HFF-Myc (cell line): Measurements from ENCODE around the gene COL4A4.
"Not testable (repeated sequence)": the region's sequence is repeated elsewhere in the genome, so short reads cannot be mapped to it uniquely, and the experiment has no call there.

Experiments used
- DNase-seq: peaks from one replicate; pipeline ENCODE4 v3.0.0-alpha.2; 2011; ENCODE audit warnings: low read depth; ENCODE audit errors: extremely low read depth
- H3K4me3 ChIP-seq: replicated peaks from 2 replicates; pipeline ENCODE4 v1.5.1; 2011; ENCODE audit warnings: low read depth, mild to moderate bottlenecking, control low read depth, low read length
- TF ChIP-seq, protein P1 (sequence below): IDR thresholded peaks from 2 replicates; pipeline ENCODE4 v1.5.1; 2012; ENCODE audit warnings: mild to moderate bottlenecking, low read depth, low read length, control low read depth; ENCODE audit errors: missing control alignments

Gene COL4A4

DNA sequence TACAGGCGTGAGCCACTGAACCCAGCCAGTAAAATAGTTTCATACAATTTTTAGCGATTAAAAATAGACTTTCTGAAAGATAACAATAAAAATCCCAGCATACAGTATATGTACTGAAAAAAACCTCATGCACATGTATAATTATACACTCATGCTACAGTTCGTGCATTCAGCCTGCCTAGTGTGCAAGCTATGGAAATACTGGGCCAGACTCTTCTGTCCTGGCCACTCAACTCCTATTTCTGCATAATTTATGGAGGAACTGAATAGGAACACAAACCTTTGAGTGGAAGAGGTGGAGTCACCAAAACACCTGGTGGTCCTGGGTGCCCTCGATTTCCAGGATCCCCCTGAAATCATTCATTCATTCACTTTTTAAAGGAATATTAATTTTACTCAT lies 64.7 kb downstream of the COL4A4 start:
- TF ChIP-seq, protein P1, sequence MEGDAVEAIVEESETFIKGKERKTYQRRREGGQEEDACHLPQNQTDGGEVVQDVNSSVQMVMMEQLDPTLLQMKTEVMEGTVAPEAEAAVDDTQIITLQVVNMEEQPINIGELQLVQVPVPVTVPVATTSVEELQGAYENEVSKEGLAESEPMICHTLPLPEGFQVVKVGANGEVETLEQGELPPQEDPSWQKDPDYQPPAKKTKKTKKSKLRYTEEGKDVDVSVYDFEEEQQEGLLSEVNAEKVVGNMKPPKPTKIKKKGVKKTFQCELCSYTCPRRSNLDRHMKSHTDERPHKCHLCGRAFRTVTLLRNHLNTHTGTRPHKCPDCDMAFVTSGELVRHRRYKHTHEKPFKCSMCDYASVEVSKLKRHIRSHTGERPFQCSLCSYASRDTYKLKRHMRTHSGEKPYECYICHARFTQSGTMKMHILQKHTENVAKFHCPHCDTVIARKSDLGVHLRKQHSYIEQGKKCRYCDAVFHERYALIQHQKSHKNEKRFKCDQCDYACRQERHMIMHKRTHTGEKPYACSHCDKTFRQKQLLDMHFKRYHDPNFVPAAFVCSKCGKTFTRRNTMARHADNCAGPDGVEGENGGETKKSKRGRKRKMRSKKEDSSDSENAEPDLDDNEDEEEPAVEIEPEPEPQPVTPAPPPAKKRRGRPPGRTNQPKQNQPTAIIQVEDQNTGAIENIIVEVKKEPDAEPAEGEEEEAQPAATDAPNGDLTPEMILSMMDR: no peak

DNA sequence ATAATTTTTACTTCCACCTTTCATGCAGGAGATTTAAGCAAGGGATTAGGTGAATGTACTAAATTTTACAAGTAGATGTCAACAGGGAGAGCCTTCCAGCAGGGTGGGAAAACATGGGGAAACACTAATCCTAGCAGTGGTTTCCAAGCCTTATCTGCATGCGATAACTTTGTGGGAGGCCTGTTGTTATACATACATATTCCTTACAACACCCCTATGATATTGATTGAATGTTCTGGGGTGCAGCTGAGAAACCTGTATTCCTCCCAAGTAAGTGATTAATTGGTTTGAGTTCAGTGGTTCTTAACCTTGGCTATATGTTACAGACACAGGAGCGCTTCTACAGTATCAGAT lies 65.9 kb downstream of the COL4A4 start:
- H3K4me3 ChIP-seq: no peak overlapping the region
- TF ChIP-seq, protein P1: no peak
- DNase-seq: no peak

More for the DNA sequence above, 64.7 kb downstream of the COL4A4 start:
- DNase-seq: no peak
- H3K4me3 ChIP-seq: no peak overlapping the region

DNA sequence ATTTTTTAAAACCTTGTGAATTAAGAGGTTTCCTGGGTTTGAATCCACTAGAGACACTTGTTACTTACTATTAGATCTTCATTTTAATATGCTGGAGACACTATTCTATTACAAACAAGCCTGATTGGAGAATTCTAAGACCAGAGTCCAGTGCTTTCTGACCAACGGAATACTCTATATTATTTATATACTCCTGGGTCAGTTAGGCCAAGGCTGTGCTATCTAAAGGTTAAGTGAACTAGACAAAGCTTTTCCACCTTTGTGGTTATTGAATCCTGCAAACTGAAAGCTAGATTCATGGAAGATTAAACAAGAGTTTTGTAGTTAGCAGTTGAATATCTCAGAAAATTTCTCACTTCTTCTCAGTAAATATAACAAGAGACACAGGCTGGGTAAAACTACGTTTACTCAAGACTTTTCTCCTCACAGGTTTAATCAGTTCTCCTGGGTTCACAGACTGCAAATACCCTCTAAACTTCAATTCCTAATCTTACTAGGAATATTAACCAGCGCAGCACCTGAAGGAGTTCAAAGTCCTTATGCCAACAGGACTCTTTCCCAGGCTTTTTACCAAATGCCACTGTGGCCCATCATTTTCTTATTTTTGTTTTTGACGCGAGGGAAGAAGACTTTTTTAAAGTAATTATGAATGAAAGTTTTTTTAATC lies 66.4 kb downstream of the COL4A4 start:
- H3K4me3 ChIP-seq: no peak overlapping the region
- TF ChIP-seq, protein P1: no peak
- DNase-seq: no peak

DNA sequence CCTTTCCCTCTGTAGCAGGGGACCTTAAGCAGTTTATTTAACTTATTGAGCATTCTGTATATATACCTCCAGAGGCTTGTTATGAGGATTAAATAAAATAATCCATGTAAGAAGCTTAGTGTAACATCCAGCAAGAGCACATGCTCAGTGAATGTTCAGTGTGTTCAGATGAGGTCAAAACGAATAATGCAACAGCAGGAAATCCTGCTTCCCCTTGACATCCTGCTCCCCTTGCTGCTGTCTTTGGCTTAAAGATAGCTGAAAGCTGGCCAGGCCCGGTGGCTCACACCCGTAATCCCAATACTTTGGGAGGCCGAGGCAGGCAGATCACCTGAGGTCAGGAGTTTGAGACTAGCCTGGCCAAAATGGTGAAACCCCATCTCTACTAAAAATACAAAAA lies 68.7 kb downstream of the COL4A4 start:
- DNase-seq: no peak
- TF ChIP-seq, protein P1: no peak
- H3K4me3 ChIP-seq: no peak overlapping the region

DNA sequence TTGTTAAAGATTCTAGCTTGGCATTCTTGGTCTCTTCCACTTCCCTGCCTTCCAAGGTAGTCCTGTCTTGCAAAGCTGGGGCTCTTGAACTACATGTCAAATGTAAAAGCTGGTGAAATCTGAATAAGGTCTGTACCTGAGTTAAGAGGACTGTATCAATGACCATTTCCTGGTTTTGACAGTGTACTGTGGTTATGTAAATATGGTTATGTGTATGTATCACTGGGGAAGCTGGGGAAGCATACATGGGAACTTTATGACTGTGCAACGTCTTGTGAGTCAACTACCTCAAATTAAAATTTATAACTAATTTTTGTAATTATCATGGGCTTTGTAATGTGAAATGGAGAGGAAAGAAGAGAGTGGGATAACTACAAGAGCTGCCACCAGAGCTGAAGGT lies 81.7 kb downstream of the COL4A4 start:
- DNase-seq: no peak
- no peak overlapping the region for H3K4me3 ChIP-seq
- TF ChIP-seq, protein P1: no peak

DNA sequence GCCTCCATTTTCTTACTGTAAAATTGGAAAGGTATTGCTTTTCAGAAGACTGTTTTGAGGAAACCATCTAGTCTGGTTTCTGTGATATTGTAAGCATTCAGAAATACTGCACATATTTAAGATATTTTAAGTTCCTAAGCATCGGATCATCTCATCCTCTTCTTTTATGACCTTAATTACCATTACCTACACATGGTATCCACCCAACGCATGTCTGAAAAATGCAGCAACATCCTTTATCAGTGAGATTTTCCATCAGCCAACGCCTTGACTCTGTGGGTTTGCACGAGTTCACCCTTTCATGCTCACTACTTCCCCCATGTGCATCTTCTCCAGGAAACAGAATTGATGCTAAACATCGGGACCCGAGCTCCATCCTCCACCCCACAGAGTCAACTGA lies 84.3 kb downstream of the COL4A4 start:
- DNase-seq: no peak
- H3K4me3 ChIP-seq: no peak overlapping the region
- TF ChIP-seq, protein P1: no peak

DNA sequence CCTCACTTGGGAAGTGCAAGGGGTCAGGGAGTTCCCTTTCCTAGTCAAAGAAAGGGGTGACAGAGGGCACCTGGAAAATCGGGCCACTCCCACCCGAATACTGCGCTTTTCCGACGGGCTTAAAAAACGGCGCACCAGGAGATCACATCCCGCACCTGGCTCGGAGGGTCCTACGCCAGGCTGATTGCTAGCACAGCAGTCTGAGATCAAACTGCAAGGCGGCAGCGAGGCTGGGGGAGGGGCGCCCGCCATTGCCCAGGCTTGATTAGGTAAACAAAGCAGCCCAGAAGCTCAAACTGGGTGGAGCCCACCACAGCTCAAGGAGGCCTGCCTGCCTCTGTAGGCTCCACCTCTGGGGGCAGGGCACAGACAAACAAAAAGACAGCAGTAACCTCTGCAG lies 98.9 kb downstream of the COL4A4 start:
- H3K4me3 ChIP-seq, DNase-seq: not testable (repeated sequence)
